GM12872 (cell line): Measurements from ENCODE around the gene PRRX2.

Experiments
- TF ChIP-seq, protein P1 (sequence below): IDR thresholded peaks from 3 replicates; pipeline ENCODE4 v1.5.1; 2011; ENCODE audit warnings: low read depth, mild to moderate bottlenecking, low read length, moderate library complexity; ENCODE audit not compliant: insufficient read depth

The PRRX2 gene

DNA sequence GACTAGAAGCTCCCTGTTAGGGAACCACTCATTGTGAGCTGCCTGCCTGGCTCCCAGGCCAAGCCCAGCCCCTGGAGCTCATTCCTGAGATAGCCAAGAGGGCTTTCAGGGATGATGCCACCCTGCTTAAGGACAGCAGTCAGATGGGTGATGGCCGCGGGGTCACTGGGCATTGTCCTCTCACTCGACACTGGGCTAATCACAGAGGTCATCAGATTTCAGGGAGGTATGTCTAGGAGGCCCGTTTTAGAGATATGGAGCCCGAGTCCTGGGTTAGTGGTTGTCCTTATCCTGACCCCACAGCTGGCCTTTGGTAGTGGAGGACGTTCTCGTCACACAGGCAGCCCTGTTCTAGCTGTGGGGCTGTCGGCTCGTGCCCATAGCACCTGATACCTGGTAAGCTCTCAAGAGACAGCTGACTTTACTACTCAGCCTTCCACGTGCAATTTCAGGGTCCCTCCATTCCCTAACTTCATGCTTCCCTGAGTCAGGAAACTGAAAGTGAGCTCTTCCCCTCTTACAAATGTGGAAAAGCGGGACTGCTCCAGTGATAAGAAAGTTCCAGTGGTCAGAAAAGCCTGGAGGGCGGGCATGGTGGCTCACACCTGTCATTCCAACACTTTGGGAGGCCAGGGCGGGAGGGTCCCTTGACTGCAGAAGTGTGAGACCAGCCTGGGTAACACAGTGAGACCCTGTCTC lies 94.5 kb downstream of the PRRX2 start:
- TF ChIP-seq, protein P1, sequence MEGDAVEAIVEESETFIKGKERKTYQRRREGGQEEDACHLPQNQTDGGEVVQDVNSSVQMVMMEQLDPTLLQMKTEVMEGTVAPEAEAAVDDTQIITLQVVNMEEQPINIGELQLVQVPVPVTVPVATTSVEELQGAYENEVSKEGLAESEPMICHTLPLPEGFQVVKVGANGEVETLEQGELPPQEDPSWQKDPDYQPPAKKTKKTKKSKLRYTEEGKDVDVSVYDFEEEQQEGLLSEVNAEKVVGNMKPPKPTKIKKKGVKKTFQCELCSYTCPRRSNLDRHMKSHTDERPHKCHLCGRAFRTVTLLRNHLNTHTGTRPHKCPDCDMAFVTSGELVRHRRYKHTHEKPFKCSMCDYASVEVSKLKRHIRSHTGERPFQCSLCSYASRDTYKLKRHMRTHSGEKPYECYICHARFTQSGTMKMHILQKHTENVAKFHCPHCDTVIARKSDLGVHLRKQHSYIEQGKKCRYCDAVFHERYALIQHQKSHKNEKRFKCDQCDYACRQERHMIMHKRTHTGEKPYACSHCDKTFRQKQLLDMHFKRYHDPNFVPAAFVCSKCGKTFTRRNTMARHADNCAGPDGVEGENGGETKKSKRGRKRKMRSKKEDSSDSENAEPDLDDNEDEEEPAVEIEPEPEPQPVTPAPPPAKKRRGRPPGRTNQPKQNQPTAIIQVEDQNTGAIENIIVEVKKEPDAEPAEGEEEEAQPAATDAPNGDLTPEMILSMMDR, result no peak

DNA sequence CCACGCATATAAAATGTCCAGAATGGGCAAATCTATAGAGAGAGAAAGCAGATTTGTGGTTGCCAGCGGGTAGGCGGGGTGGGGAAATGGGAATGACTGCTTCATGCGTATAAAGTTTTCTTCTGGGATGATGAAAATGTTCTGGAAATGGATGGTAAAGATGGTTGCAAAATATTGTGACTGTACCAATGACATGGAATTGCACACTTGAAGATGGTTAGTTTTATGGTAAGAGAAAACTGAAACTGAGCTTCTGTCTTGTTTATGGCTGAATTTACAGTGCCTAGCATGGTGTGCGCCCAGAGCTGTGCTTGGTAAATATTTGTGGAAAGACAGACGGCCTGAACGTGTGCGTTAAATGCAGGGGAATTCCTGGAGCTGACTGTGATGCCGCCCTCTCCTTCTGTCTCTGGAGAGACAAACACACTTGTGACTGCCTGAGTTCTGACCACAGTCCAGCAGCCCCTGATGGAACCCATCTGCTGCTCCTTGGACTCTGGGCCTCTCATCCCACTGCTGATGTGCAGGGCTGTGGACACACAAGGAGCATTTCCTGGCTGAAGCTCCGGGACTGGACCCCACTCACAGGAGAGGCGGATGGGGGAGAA lies 96.0 kb downstream of the PRRX2 start:
- TF ChIP-seq, protein P1, result no peak

DNA sequence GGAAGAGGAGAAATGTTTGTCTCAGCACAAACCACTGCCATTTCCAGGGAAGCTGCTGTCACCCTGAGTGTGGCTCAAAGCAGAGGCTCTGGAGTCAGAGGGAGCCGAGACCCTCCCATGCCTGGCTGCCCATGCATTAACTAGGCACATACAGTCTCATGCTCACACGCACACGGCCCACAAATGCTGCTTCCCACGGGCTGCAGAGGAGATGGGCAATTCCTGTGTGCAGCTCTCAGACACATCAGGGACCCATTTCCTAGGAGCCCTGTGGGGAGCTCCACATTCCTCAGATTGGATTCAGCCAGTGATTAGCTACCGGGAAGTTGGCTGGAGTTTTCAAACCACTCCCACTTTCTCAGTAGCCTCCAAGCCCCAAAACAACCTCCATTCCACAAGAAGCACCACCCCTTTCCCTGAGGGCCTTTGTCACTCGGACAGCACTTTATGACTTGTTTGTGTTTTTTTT lies 96.5 kb downstream of the PRRX2 start:
- TF ChIP-seq, protein P1, result no peak

DNA sequence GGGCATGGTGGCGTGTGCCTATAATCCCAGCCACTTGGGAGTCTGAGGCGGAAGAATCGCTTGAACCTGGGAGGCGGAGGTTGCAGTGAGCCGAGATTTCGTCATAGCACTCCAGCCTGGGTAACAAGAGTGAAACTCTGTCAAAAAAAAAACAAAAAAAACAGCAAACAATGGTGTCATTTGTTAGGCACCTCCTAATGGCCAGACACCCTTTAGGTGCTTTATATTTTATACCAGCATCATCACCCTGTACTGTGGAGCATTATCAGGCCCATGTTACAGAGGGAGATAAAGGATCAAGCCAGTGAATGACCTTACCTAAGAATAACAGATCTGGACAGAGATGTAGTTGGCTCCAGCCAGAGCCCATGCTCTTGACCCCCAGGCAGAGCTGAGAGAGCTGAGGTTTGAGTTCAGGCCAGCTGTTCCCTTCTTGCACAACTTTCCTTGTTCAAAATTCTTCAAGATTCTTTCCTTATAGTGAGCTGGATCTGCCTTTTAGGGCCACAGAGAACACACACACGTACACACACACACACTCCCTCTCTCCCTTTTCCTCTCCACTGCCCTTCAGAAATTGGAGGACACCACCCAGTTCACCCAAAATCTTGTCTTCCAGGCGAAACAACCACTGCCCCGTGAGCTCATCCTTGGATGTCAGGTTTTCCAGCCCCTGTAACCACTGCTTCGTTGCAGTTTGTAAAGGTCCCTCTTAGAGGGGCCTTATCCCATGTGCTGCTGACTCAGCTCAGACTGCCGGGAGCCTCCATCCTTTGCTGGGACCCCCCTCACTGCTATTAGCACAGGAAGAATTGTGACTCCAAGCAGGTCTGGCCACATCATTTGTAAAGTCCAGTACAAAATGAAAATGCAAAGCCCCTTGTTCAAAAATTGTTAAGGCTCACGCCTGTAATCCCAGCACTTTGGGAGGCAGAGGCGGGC lies 97.8 kb downstream of the PRRX2 start:
- TF ChIP-seq, protein P1, result no peak

DNA sequence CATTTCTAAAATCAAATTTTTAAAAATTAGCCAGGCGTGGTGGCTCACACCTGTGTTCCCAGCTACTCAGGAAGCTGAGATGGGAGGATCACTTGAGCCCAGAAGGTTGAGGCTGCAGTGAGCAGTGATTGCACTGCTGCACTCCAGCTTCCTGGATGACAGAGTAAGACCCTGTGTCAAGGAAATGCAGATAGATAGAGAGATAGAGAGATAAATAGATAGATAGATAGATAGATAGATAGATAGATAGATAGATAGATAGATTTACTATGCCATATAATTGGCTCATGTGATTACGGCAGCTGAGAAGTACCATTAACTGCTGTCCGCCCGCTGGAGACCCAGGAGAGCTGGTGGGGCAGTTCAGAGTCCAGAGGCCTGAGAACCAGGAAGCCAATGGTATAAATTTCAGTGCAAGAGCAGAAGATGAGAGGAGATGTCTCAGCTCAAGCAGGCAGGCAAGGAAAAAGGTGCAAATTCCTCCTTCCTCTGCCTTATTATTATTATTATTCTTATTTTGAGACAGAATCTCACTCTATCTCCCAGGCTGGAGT lies 100.4 kb downstream of the PRRX2 start:
- TF ChIP-seq, protein P1, result no peak

DNA sequence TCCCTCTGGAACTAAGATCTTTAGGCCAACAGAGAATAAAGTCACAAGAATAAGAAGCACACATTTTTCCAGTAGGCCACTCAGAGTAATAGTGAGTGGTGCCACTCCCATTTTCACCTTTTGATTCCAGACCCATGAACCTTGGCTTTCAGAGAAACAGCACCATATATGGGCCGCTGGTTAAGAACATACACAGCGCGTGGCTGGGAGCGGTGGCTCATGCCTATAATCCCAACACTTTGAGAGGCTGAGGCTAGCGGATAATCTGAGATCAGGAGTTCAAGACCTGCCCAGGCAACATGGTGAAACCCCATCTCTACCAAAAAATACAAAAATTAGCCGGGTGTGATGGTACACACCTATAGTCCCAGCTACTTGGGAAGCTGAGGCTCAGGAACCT lies 103.0 kb downstream of the PRRX2 start:
- TF ChIP-seq, protein P1, result no peak

DNA sequence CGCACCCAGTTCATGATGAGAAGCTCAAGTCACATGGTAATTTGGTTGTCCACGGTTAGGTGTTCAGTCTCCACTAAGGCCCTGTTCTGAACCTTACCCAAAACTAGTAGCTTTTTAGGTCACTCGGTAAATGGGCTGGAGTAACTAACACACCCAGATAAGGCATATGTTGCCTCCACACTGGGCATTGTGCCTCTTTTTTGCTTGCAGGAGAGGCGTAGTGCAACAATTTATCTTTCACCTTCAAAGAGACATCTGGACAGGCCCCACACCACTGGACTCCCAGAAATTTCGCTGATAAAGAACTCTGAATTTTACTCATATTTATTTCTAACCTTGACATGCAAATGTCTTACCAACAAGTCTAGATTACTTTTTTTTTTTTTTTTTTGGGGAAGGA lies 104.2 kb downstream of the PRRX2 start:
- TF ChIP-seq, protein P1, result no peak
